ENCODE data around the gene CTCFL. TPM values are rescaled to one million over a fixed set of nuclear protein-coding genes. Genes with fewer than 3 reads are reported as not detected.
A peak's percentile ranks its signal among the peaks of the same experiment; 100 is the strongest.

Gene CTCFL
- total and polyA plus RNA-seq, 9 donors = 0.04 to 0.24 (median 0.20) TPM; not detected in 1

- Histone ChIP-seq H3K4me1 (ENCODE audit: control insufficient read depth, insufficient read depth, low read length) (peaks cover 6% of the 10 kb centered on the region), H3K27ac (ENCODE audit: low read length) (no peak overlapping the region), H3K4me3 (ENCODE audit: low read length) (no peak overlapping the region), H3K9me3 (replicated peaks; ENCODE audit: control insufficient read depth, low read depth, low read length) (no peaks in the 10 kb centered on the region), H3K36me3 (ENCODE audit: control insufficient read depth, insufficient read depth, low read length) (no peaks in the 10 kb centered on the region), H3K27me3 (ENCODE audit: control insufficient read depth, insufficient read depth, low read length) (peaks cover 16% of the 10 kb centered on the region)
- no peak for DNase-seq
- WGBS (ENCODE audit: insufficient coverage) = 63% methylated on average over 5 of the region's 10 CpGs
These were observed 42.0 kb upstream of the CTCFL start for GRCh38 chr20:57566803-57567459.

GRCh38 chr20:57566399-57566798 lies 41.5 kb upstream of the CTCFL start:
- Histone ChIP-seq H3K27ac (ENCODE audit: low read length) (no peak overlapping the region), H3K4me3 (ENCODE audit: low read length) (no peak overlapping the region), H3K9me3 (replicated peaks; ENCODE audit: control insufficient read depth, low read depth, low read length) (no peaks in the 10 kb centered on the region), H3K4me1 (ENCODE audit: control insufficient read depth, insufficient read depth, low read length) (peaks cover 7% of the 10 kb centered on the region), H3K27me3 (ENCODE audit: control insufficient read depth, insufficient read depth, low read length) (peaks cover 16% of the 10 kb centered on the region), H3K36me3 (ENCODE audit: control insufficient read depth, insufficient read depth, low read length) (no peaks in the 10 kb centered on the region)
- DNase-seq = no peak
- no CpG with 5 or more reads among the region's 1 CpG for WGBS (ENCODE audit: insufficient coverage)

- no peak overlapping the region for H3K27ac ChIP-seq (ENCODE audit: low read length)
- no peak overlapping the region for H3K4me3 ChIP-seq (ENCODE audit: low read length)
- no peaks in the 10 kb centered on the region for H3K9me3 ChIP-seq (replicated peaks; ENCODE audit: control insufficient read depth, low read depth, low read length)
- DNase-seq = no peak
- 82% methylated on average over 8 of the region's 11 CpGs for WGBS (ENCODE audit: insufficient coverage)
- peaks cover 7% of the 10 kb centered on the region for H3K4me1 ChIP-seq (ENCODE audit: control insufficient read depth, insufficient read depth, low read length)
- H3K36me3 ChIP-seq (ENCODE audit: control insufficient read depth, insufficient read depth, low read length) = no peaks in the 10 kb centered on the region
- H3K27me3 ChIP-seq (ENCODE audit: control insufficient read depth, insufficient read depth, low read length) = peaks cover 20% of the 10 kb centered on the region
These were observed 40.2 kb upstream of the CTCFL start for GRCh38 chr20:57564951-57565642.

- 78% methylated on average over 9 of the region's 14 CpGs for WGBS (ENCODE audit: insufficient coverage)
- DNase-seq = no peak
- H3K9me3 ChIP-seq (replicated peaks; ENCODE audit: control insufficient read depth, low read depth, low read length) = no peaks in the 10 kb centered on the region
- no peak overlapping the region for H3K27ac ChIP-seq (ENCODE audit: low read length)
- H3K4me3 ChIP-seq (ENCODE audit: low read length) = no peak overlapping the region
- peaks cover 7% of the 10 kb centered on the region for H3K4me1 ChIP-seq (ENCODE audit: control insufficient read depth, insufficient read depth, low read length)
- no peaks in the 10 kb centered on the region for H3K36me3 ChIP-seq (ENCODE audit: control insufficient read depth, insufficient read depth, low read length)
- peaks cover 26% of the 10 kb centered on the region for H3K27me3 ChIP-seq (ENCODE audit: control insufficient read depth, insufficient read depth, low read length)
These were observed 39.4 kb upstream of the CTCFL start for GRCh38 chr20:57564180-57564802.

GRCh38 chr20:57563522-57563921 lies 38.6 kb upstream of the CTCFL start:
- H3K4me3 ChIP-seq (ENCODE audit: low read length) = no peak overlapping the region
- H3K27ac ChIP-seq (ENCODE audit: low read length) = no peak overlapping the region
- peaks cover 27% of the 10 kb centered on the region for H3K27me3 ChIP-seq (ENCODE audit: control insufficient read depth, insufficient read depth, low read length)
- WGBS (ENCODE audit: insufficient coverage) = 97% methylated on average over 9 of the region's 12 CpGs
- no peaks in the 10 kb centered on the region for H3K9me3 ChIP-seq (replicated peaks; ENCODE audit: control insufficient read depth, low read depth, low read length)
- peaks cover 7% of the 10 kb centered on the region for H3K4me1 ChIP-seq (ENCODE audit: control insufficient read depth, insufficient read depth, low read length)
- no peak for DNase-seq
- no peaks in the 10 kb centered on the region for H3K36me3 ChIP-seq (ENCODE audit: control insufficient read depth, insufficient read depth, low read length)

GRCh38 chr20:57562541-57563465 lies 37.9 kb upstream of the CTCFL start:
- Histone ChIP-seq H3K27ac (ENCODE audit: low read length) (no peak overlapping the region), H3K36me3 (ENCODE audit: control insufficient read depth, insufficient read depth, low read length) (no peaks in the 10 kb centered on the region), H3K9me3 (replicated peaks; ENCODE audit: control insufficient read depth, low read depth, low read length) (no peaks in the 10 kb centered on the region), H3K27me3 (ENCODE audit: control insufficient read depth, insufficient read depth, low read length) (peaks cover 25% of the 10 kb centered on the region), H3K4me1 (ENCODE audit: control insufficient read depth, insufficient read depth, low read length) (peaks cover 7% of the 10 kb centered on the region), H3K4me3 (ENCODE audit: low read length) (no peak overlapping the region)
- 94% methylated on average over 20 of the region's 35 CpGs for WGBS (ENCODE audit: insufficient coverage)
- no peak for DNase-seq

- H3K9me3 ChIP-seq (replicated peaks; ENCODE audit: control insufficient read depth, low read depth, low read length) = no peaks in the 10 kb centered on the region
- no peak overlapping the region for H3K4me3 ChIP-seq (ENCODE audit: low read length)
- peaks cover 27% of the 10 kb centered on the region for H3K27me3 ChIP-seq (ENCODE audit: control insufficient read depth, insufficient read depth, low read length)
- 57% methylated on average over 11 of the region's 24 CpGs for WGBS (ENCODE audit: insufficient coverage)
- peaks cover 7% of the 10 kb centered on the region for H3K4me1 ChIP-seq (ENCODE audit: control insufficient read depth, insufficient read depth, low read length)
- no peak overlapping the region for H3K27ac ChIP-seq (ENCODE audit: low read length)
- DNase-seq = no peak
- no peaks in the 10 kb centered on the region for H3K36me3 ChIP-seq (ENCODE audit: control insufficient read depth, insufficient read depth, low read length)
These were observed 36.7 kb upstream of the CTCFL start for GRCh38 chr20:57561356-57562279.

- WGBS (ENCODE audit: insufficient coverage) = 43% methylated on average over 6 of the region's 14 CpGs
- peaks cover 7% of the 10 kb centered on the region for H3K4me1 ChIP-seq (ENCODE audit: control insufficient read depth, insufficient read depth, low read length)
- no peaks in the 10 kb centered on the region for H3K9me3 ChIP-seq (replicated peaks; ENCODE audit: control insufficient read depth, low read depth, low read length)
- H3K4me3 ChIP-seq (ENCODE audit: low read length) = no peak within 1 kb of the TSS
- peak; percentile 52 for DNase-seq
- no peaks in the 10 kb centered on the region for H3K36me3 ChIP-seq (ENCODE audit: control insufficient read depth, insufficient read depth, low read length)
- peaks cover 30% of the 10 kb centered on the region for H3K27me3 ChIP-seq (ENCODE audit: control insufficient read depth, insufficient read depth, low read length)
- no peak within 1 kb of the TSS for H3K27ac ChIP-seq (ENCODE audit: low read length)
These were observed 35.8 kb upstream of the CTCFL start, which contains the start of gene PCK1 for GRCh38 chr20:57560554-57561355. Gene PCK1 (plus strand): TSS chr20:57561110. CDS start chr20:57561412, 302 bp downstream.

Measured in muscle of leg (tissue), 11 donors.